Measurements from ENCODE around the gene HOXB4. TPM values are rescaled to one million over a fixed set of nuclear protein-coding genes. Genes with fewer than 3 reads are reported as not detected.
"Not testable (repeated sequence)": the region's sequence is repeated elsewhere in the genome, so short reads cannot be mapped to it uniquely, and the experiment has no call there.

Gene HOXB4
- total RNA-seq, 1 experiment from 2014 or later: 0.22 TPM

DNA sequence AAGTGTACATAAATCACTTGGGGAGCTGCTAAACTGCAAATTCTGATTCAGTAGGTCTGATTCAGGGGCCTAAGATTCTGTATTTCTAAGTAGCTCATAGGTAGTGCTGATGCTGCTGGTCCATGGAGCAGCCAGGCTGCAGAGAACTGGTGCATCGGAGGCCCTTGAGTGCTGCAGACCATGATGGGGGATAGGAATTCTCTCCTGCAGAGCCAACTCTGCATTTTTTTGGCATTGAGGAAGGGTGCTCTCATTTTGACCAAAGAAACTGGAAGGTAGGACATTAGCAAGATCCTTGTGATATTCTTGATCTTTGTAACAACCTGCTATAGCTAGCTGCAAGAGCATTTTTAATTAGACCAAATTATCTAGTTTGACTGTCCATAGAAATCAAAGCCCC, 37.9 kb downstream of the HOXB4 start:
- Histone ChIP-seq H3K9me3 (ENCODE audit: low read length) (no peaks in the 10 kb centered on the region), H3K9ac (ENCODE audit: low read length) (no peak overlapping the region), H3K9me2 (replicated peaks; ENCODE audit: low read length) (no peaks in the 10 kb centered on the region), H3K79me2 (ENCODE audit: low read length) (no peaks in the 10 kb centered on the region), H3K4me1 (ENCODE audit: insufficient read depth, low read length) (0 out of 2 replicates have a peak, but pooled peaks cover 3% of the 10 kb centered on the region), H3K4me3 (ENCODE audit: low read length) (no peak overlapping the region), H2AFZ (ENCODE audit: low read length) (no peak overlapping the region), H3F3A (ENCODE audit: low read length, unreplicated experiment) (no peaks in the 10 kb centered on the region), H4K20me1 (ENCODE audit: low read length) (no peaks in the 10 kb centered on the region), H3K27ac (ENCODE audit: low read length) (no peak overlapping the region), H3K27me3 (ENCODE audit: low read length) (no peaks in the 10 kb centered on the region), H3K36me3 (ENCODE audit: low read depth, low read length) (no peaks in the 10 kb centered on the region), H3K4me2 (ENCODE audit: low read length) (no peak overlapping the region)
- POLR2A ChIA-PET (ENCODE audit: unreplicated experiment): interaction anchor here (1.0 kb wide), 1 partner anchor 15 kb away, joined by 3 read pairs; no protein-coding TSS in a partner anchor
- CTCF ChIA-PET: no interaction called here
- no peak for TF ChIP-seq EZH2 (IDR thresholded peaks at IDR 0.05; ENCODE audit: low read length, unreplicated experiment)
- TF ChIP-seq EZH2phosphoT487 (IDR thresholded peaks at IDR 0.05; ENCODE audit: borderline replicate concordance, low read length): no peak
- TF ChIP-seq, protein P1, sequence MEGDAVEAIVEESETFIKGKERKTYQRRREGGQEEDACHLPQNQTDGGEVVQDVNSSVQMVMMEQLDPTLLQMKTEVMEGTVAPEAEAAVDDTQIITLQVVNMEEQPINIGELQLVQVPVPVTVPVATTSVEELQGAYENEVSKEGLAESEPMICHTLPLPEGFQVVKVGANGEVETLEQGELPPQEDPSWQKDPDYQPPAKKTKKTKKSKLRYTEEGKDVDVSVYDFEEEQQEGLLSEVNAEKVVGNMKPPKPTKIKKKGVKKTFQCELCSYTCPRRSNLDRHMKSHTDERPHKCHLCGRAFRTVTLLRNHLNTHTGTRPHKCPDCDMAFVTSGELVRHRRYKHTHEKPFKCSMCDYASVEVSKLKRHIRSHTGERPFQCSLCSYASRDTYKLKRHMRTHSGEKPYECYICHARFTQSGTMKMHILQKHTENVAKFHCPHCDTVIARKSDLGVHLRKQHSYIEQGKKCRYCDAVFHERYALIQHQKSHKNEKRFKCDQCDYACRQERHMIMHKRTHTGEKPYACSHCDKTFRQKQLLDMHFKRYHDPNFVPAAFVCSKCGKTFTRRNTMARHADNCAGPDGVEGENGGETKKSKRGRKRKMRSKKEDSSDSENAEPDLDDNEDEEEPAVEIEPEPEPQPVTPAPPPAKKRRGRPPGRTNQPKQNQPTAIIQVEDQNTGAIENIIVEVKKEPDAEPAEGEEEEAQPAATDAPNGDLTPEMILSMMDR (conservative IDR thresholded peaks at IDR 0.05; ENCODE audit: low read depth, low read length): no peak
- ATAC-seq: no peak
- intact Hi-C loops (cut with micrococcal nuclease): no loop called here
- DNase-seq: no peak
- no TSS peak for BruUV-seq (replicated peaks)

DNA sequence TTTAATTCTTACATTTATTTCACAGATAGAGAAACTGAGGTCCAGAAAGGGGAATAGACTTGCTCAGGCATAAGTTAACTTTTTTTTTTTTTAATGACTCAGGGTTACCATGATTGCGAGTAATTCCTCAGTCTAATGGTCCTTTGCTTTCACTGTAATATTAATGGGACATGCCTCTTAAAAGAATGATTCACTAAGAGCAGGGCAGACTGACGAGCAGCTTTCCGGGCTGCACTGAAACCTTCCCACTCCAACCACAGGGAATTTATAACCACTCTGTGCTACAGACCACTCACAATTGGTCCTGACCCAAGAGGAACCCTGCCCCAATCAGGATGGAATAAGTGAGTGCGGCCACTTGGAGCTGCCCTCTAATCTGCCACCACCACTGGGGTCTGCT, 39.0 kb downstream of the HOXB4 start:
- no peaks in the 10 kb centered on the region for H3K9me3 ChIP-seq (ENCODE audit: low read length)
- H3F3A ChIP-seq (ENCODE audit: low read length, unreplicated experiment): no peaks in the 10 kb centered on the region
- H3K4me2 ChIP-seq (ENCODE audit: low read length): no peak overlapping the region
- ATAC-seq (peak; percentile 68), DNase-seq (peak; percentile 57)
- H3K4me1 ChIP-seq (ENCODE audit: insufficient read depth, low read length): 0 out of 2 replicates have a peak, but pooled peaks cover 3% of the 10 kb centered on the region
- ChIA-PET CTCF (no interaction called here), POLR2A (ENCODE audit: unreplicated experiment) (no interaction called here)
- no peak overlapping the region for H2AFZ ChIP-seq (ENCODE audit: low read length)
- H3K9me2 ChIP-seq (replicated peaks; ENCODE audit: low read length): no peaks in the 10 kb centered on the region
- intact Hi-C loops (cut with micrococcal nuclease): loop anchor here (5.0 kb wide), 1 partner anchor 112 kb away; no protein-coding TSS in a partner anchor
- no peak overlapping the region for H3K4me3 ChIP-seq (ENCODE audit: low read length)
- TF ChIP-seq EZH2phosphoT487 (IDR thresholded peaks at IDR 0.05; ENCODE audit: borderline replicate concordance, low read length): no peak
- TF ChIP-seq EZH2 (IDR thresholded peaks at IDR 0.05; ENCODE audit: low read length, unreplicated experiment): no peak
- TF ChIP-seq, protein P1 (conservative IDR thresholded peaks at IDR 0.05; ENCODE audit: low read depth, low read length): no peak
- H3K27me3 ChIP-seq (ENCODE audit: low read length): no peaks in the 10 kb centered on the region
- H3K9ac ChIP-seq (ENCODE audit: low read length): no peak overlapping the region
- no peak overlapping the region for H3K27ac ChIP-seq (ENCODE audit: low read length)
- H4K20me1 ChIP-seq (ENCODE audit: low read length): no peaks in the 10 kb centered on the region
- H3K36me3 ChIP-seq (ENCODE audit: low read depth, low read length): no peaks in the 10 kb centered on the region
- H3K79me2 ChIP-seq (ENCODE audit: low read length): no peaks in the 10 kb centered on the region
- no TSS peak for BruUV-seq (replicated peaks)

DNA sequence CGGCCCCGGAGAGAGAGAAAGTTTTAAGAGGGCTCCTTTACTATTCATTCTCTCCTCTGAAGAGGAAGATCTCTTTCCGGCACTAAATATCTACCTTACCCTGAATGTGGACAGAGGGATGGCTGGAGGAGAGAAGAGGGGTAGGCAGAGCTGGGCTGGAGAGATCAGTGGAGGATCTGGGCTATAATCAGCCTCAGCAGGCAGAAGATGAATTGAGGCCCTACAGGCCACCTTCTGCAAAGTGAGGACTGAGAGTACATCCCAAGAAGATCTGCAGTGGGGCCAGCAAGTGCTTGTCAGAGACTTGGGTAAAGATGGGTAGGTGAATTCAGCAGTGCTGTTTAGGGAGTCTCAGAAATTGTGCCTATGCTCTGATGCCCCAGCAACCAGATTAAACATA, 40.8 kb downstream of the HOXB4 start:
- ChIA-PET CTCF (no interaction called here), POLR2A (ENCODE audit: unreplicated experiment) (no interaction called here)
- no peaks in the 10 kb centered on the region for H3K9me2 ChIP-seq (replicated peaks; ENCODE audit: low read length)
- H3F3A ChIP-seq (ENCODE audit: low read length, unreplicated experiment): no peaks in the 10 kb centered on the region
- BruUV-seq (replicated peaks): no TSS peak
- H3K9me3 ChIP-seq (ENCODE audit: low read length): no peaks in the 10 kb centered on the region
- intact Hi-C loops (cut with micrococcal nuclease): loop anchor here (5.0 kb wide), 1 partner anchor 110 kb away; no protein-coding TSS in a partner anchor
- no peak overlapping the region for H3K27ac ChIP-seq (ENCODE audit: low read length)
- H3K4me1 ChIP-seq (ENCODE audit: insufficient read depth, low read length): 0 out of 2 replicates have a peak, but pooled peaks cover 3% of the 10 kb centered on the region
- no peaks in the 10 kb centered on the region for H3K79me2 ChIP-seq (ENCODE audit: low read length)
- no peak for DNase-seq
- no peak for ATAC-seq
- no peaks in the 10 kb centered on the region for H3K36me3 ChIP-seq (ENCODE audit: low read depth, low read length)
- no peak overlapping the region for H3K9ac ChIP-seq (ENCODE audit: low read length)
- H3K27me3 ChIP-seq (ENCODE audit: low read length): no peaks in the 10 kb centered on the region
- no peak overlapping the region for H3K4me3 ChIP-seq (ENCODE audit: low read length)
- H3K4me2 ChIP-seq (ENCODE audit: low read length): no peak overlapping the region
- H2AFZ ChIP-seq (ENCODE audit: low read length): peak overlapping the region; percentile 29; the same call in 1 of the 2 replicates
- TF ChIP-seq, protein P1 (conservative IDR thresholded peaks at IDR 0.05; ENCODE audit: low read depth, low read length): no peak
- TF ChIP-seq EZH2phosphoT487 (IDR thresholded peaks at IDR 0.05; ENCODE audit: borderline replicate concordance, low read length): no peak
- no peak for TF ChIP-seq EZH2 (IDR thresholded peaks at IDR 0.05; ENCODE audit: low read length, unreplicated experiment)
- no peaks in the 10 kb centered on the region for H4K20me1 ChIP-seq (ENCODE audit: low read length)

DNA sequence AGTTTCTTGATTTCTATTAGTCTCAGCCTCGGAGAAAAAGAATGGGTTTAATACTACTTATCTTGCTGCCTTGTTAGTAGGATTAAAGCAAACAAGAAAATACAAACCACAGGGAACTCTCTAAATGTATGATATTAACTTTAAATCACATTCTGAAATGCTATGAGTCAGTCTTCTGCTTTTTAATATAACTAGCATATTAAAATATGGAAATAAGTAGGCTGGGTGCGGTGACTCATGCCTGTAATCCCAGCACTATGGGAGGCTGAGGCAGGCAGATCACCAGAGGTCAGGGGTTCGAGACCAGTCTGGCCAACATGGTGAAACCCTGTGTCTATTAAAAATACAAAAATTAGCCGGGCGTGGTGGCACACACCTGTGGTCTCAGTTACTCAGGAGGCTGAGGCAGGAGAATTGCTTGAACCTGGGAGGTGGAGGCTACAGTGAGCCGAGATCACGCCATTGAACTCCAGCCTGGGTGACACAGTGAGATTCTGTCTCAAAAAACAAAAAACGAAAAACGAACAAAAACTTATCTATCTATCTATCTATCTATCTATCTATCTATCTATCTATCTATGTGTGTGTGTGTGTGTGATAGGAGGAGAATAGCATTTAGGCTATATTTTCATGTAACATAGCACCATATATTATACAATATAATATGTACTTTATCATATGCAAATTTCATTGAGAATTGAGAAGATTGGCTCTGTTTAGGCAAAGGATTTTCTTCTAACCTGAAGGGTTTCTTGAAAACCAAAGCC, 42.2 kb downstream of the HOXB4 start:
- BruUV-seq (replicated peaks); H3F3A ChIP-seq (ENCODE audit: low read length, unreplicated experiment); H3K4me1 ChIP-seq (ENCODE audit: insufficient read depth, low read length); H3K9ac ChIP-seq (ENCODE audit: low read length); CTCF ChIA-PET; H2AFZ ChIP-seq (ENCODE audit: low read length); POLR2A ChIA-PET (ENCODE audit: unreplicated experiment); H3K36me3 ChIP-seq (ENCODE audit: low read depth, low read length); H3K27ac ChIP-seq (ENCODE audit: low read length); H3K79me2 ChIP-seq (ENCODE audit: low read length); H3K4me3 ChIP-seq (ENCODE audit: low read length); H3K27me3 ChIP-seq (ENCODE audit: low read length); H3K4me2 ChIP-seq (ENCODE audit: low read length); H3K9me2 ChIP-seq (replicated peaks; ENCODE audit: low read length); H4K20me1 ChIP-seq (ENCODE audit: low read length); H3K9me3 ChIP-seq (ENCODE audit: low read length): not testable (repeated sequence)
- intact Hi-C loops (cut with micrococcal nuclease): loop anchor here (5.0 kb wide), 1 partner anchor 109 kb away; no protein-coding TSS in a partner anchor
- peak; percentile 41 for DNase-seq
- peak; percentile 47 for ATAC-seq

Data from PC-3 (cell line).